Small intestine (tissue), 7 donors: ENCODE measurements around the gene MKS1. TPM values are rescaled to one million over a fixed set of nuclear protein-coding genes. Genes with fewer than 3 reads are reported as not detected.

ENCODE experiments used
- DNase-seq, 2 donors: peaks; one replicate each; pipeline versions ENCODE4 v3.0.0 to v3.0.0-alpha.2; 2013
- FAIRE-seq: peaks from 2 replicates; lab custom pipeline; 2012; peaks lifted over from hg19 to GRCh38; lab: Jason Lieb, UNC
- H3K27ac ChIP-seq, 3 donors: one replicate each; pipeline ENCODE4 v1.5.1; 2013; ENCODE audit warnings: low read length in 2 of 3, mild to moderate bottlenecking in 2 of 3, control low read depth in 1 of 3, inconsistent platforms in 1 of 3, low read depth in 1 of 3, moderate library complexity in 1 of 3
- H3K27me3 ChIP-seq, 3 donors: one replicate each; pipeline ENCODE4 v1.6.1; 2013; ENCODE audit warnings: low read length in 3 of 3, inconsistent platforms in 1 of 3; ENCODE audit not compliant: control insufficient read depth in 3 of 3, insufficient read depth in 3 of 3
- H3K36me3 ChIP-seq, 3 donors: one replicate each; pipeline ENCODE4 v1.6.1; 2013; ENCODE audit warnings: low read length in 3 of 3, inconsistent platforms in 1 of 3, low read depth in 1 of 3, mild to moderate bottlenecking in 1 of 3, moderate library complexity in 1 of 3; ENCODE audit not compliant: control insufficient read depth in 3 of 3, insufficient read depth in 2 of 3
- H3K4me1 ChIP-seq, 3 donors: one replicate each; pipeline ENCODE4 v1.6.1; 2013; ENCODE audit warnings: low read length in 2 of 3, inconsistent platforms in 1 of 3, low read depth in 1 of 3, mild to moderate bottlenecking in 1 of 3, moderate library complexity in 1 of 3; ENCODE audit not compliant: control insufficient read depth in 3 of 3, insufficient read depth in 2 of 3
- H3K4me3 ChIP-seq, 3 donors: one replicate each; pipeline ENCODE4 v1.5.1; 2013; ENCODE audit warnings: low read length in 3 of 3, control low read depth in 1 of 3, inconsistent platforms in 1 of 3, low read depth in 1 of 3, mild to moderate bottlenecking in 1 of 3, moderate library complexity in 1 of 3
- H3K9me3 ChIP-seq, 2 donors: one replicate each; pipeline ENCODE4 v1.6.1; 2013; ENCODE audit warnings: low read depth in 1 of 2, low read length in 1 of 2; ENCODE audit not compliant: control insufficient read depth in 2 of 2, insufficient read depth in 1 of 2
- WGBS, 3 donors: extraction: QIAGEN DNeasy Blood & Tissue Kit; methylation state at CpG; one replicate each; pipeline ENCODE4 v1.1.7; 2013; 5-methylcytosine and 5-hydroxymethylcytosine counted together
- polyA plus RNA-seq, 4 donors: library from polyadenylated mRNA; stranded (reverse) in 3 of 4; unstranded in 1 of 4; fragments of 200-250 nt in 3 of 4; fragments of 120-200 nt in 1 of 4; gene quantifications; one replicate each; pipeline versions ENCODE4 v1.2.1 to v1.2.3, GENCODE V29; 2013
- donor health status: healthy with polysubstance abuse.
- donor health status: control.
- donor health status: control.
- donor health status: Bipolar disorder and iron deficiency.
- donor health status: healthy.

The MKS1 gene
- polyA plus RNA-seq, 4 donors: 2.7 to 26.6 (median 9.2) TPM

GRCh38 chr17:58207451-58207850 is 11.6 kb downstream of the MKS1 start:
- Histone ChIP-seq H3K4me1 (peaks cover 0 to 5% (median 0%) of the 10 kb centered on the region in 3 donors), H3K27ac (no peak overlapping the region), H3K27me3 (no peaks in the 10 kb centered on the region), H3K9me3 (no peaks in the 10 kb centered on the region), H3K36me3 (peaks cover 2 to 53% (median 13%) of the 10 kb centered on the region in 3 donors), H3K4me3 (no peak overlapping the region)
- DNase-seq (no peak), FAIRE-seq (no peak)
- 87 to 95% (median 88%) methylated on average over 3 of the region's 3 CpGs for WGBS, 3 donors

GRCh38 chr17:58205936-58206335 is 13.1 kb downstream of the MKS1 start:
- DNase-seq (no peak), FAIRE-seq (no peak)
- whole genome bisulfite sequencing, 3 donors: 93 to 96% (median 94%) methylated on average over 11 of the region's 11 CpGs
- Histone ChIP-seq H3K27ac (no peak overlapping the region), H3K4me1 (peaks cover 0 to 5% (median 0%) of the 10 kb centered on the region in 3 donors), H3K9me3 (no peaks in the 10 kb centered on the region), H3K27me3 (no peaks in the 10 kb centered on the region), H3K4me3 (no peak overlapping the region), H3K36me3 (peaks cover 2 to 44% (median 10%) of the 10 kb centered on the region in 3 donors)

GRCh38 chr17:58204796-58205195 is 14.3 kb downstream of the MKS1 start:
- peaks cover 0 to 5% (median 0%) of the 10 kb centered on the region in 3 donors for H3K4me1 ChIP-seq
- peaks cover 2 to 37% (median 7%) of the 10 kb centered on the region in 3 donors for H3K36me3 ChIP-seq
- DNase-seq (no peak), FAIRE-seq (no peak)
- 88 to 92% (median 88%) methylated on average over 5 of the region's 5 CpGs for WGBS, 3 donors
- no peak overlapping the region for H3K4me3 ChIP-seq
- H3K9me3 ChIP-seq: no peaks in the 10 kb centered on the region
- peaks cover 0 to 4% (median 0%) of the 10 kb centered on the region in 3 donors for H3K27me3 ChIP-seq
- no peak overlapping the region for H3K27ac ChIP-seq

DNA sequence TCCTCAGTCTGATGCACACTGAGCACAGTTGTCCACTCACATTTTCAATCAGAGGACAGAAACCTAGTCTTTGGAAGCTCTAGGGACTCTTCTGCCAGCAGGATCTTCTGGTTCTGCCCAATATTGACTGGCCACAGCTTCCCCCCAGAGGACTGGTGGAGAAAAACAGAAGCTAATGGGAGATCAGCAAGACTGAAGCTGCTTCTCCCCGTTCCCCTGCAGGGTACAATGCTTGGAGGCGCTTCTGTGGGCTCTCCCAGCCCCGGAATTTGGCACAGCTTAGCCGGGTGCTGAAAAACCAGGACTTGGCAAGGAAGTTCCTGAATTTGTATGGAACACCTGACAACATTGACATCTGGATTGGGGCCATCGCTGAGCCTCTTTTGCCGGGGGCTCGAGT is 16.2 kb downstream of the MKS1 start:
- no peak overlapping the region for H3K27ac ChIP-seq
- H3K9me3 ChIP-seq: no peaks in the 10 kb centered on the region
- no peak for FAIRE-seq
- no peak overlapping the region for H3K4me3 ChIP-seq
- WGBS, 3 donors: 82 to 90% (median 87%) methylated on average over 7 of the region's 7 CpGs
- no peaks in the 10 kb centered on the region for H3K4me1 ChIP-seq
- H3K36me3 ChIP-seq: peaks cover 0 to 31% (median 4%) of the 10 kb centered on the region in 3 donors
- peaks cover 0 to 12% (median 0%) of the 10 kb centered on the region in 3 donors for H3K27me3 ChIP-seq
- DNase-seq: no peak

DNA sequence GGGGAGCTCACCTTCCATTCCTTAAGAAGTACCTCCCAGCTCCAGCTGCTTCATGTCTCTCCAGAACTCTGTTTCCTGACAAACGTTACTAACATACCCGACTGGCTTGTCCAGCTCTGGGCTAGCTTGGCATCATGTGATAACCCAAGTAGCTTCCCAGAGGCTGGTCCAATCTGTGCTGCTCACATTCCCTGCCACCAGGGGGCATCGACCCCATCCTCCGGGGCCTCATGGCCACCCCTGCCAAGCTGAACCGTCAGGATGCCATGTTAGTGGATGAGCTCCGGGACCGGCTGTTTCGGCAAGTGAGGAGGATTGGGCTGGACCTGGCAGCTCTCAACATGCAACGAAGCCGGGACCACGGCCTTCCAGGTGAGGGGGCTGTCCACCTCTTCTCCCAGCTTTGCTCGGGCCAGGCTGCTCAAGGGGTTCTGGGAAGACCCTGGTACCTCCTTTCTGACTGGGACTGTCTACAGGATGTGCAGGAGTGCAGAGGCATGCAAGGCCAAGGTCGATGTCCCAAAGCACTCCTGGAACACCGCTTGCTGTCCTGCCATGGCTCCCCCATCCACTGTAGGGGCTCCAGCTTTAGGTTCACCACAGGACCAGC is 18.9 kb downstream of the MKS1 start:
- no peaks in the 10 kb centered on the region for H3K4me1 ChIP-seq
- H3K27ac ChIP-seq: no peak overlapping the region
- H3K4me3 ChIP-seq: no peak overlapping the region
- FAIRE-seq (no peak), DNase-seq (peak; percentile 50 to 60)
- no peaks in the 10 kb centered on the region for H3K9me3 ChIP-seq
- 40 to 45% (median 44%) methylated on average over 14 of the region's 14 CpGs for WGBS, 3 donors
- H3K27me3 ChIP-seq: peaks cover 0 to 12% (median 0%) of the 10 kb centered on the region in 3 donors
- H3K36me3 ChIP-seq: peaks cover 0 to 9% (median 0%) of the 10 kb centered on the region in 3 donors

GRCh38 chr17:58196610-58197009 is 22.4 kb downstream of the MKS1 start:
- WGBS, 3 donors: 80 to 83% (median 81%) methylated on average over 7 of the region's 7 CpGs
- Histone ChIP-seq H3K27ac (no peak overlapping the region), H3K27me3 (peaks cover 0 to 12% (median 0%) of the 10 kb centered on the region in 3 donors), H3K9me3 (no peaks in the 10 kb centered on the region), H3K4me1 (peaks cover 0 to under 1% (median 0%) of the 10 kb centered on the region in 3 donors), H3K36me3 (no peaks in the 10 kb centered on the region), H3K4me3 (no peak overlapping the region)
- DNase-seq (no peak), FAIRE-seq (no peak)

DNA sequence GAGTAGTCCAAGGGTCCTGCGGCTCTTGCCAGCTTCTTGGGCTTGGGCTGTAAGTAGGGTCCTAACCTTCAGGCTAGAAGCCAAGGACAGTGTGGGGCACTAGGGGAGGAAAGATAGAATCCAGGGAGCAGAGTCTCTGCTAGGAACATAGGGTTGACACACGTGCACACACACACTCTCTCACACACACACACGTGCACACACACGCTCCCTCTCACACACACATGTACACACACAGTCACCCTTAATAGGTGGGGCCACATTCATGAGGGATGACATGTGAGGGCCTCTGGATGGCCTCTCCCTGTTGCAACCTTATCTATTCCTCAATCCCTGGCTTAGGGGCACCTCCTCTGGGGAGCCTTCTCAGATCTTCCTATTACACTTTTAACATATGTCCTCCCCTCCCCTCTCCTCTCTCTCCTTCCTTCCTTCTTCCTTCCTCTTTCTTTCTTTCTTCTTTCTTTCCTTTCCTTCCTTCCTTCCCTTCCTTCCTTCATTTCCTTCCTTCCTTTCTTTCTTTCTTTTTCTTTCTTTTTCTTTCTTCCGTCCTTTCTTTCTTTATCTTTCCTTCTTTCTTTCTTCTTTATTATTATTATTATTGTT is 23.4 kb downstream of the MKS1 start:
- H3K4me3 ChIP-seq: no peak overlapping the region
- H3K4me1 ChIP-seq: peaks cover 0 to 7% (median 0%) of the 10 kb centered on the region in 3 donors
- H3K36me3 ChIP-seq: no peaks in the 10 kb centered on the region
- WGBS, 3 donors: 58 to 84% (median 76%) methylated on average over 5 of the region's 5 CpGs
- H3K27me3 ChIP-seq: peaks cover 0 to 15% (median 0%) of the 10 kb centered on the region in 3 donors
- no peak overlapping the region for H3K27ac ChIP-seq
- no peaks in the 10 kb centered on the region for H3K9me3 ChIP-seq
- DNase-seq: no peak
- no peak for FAIRE-seq

DNA sequence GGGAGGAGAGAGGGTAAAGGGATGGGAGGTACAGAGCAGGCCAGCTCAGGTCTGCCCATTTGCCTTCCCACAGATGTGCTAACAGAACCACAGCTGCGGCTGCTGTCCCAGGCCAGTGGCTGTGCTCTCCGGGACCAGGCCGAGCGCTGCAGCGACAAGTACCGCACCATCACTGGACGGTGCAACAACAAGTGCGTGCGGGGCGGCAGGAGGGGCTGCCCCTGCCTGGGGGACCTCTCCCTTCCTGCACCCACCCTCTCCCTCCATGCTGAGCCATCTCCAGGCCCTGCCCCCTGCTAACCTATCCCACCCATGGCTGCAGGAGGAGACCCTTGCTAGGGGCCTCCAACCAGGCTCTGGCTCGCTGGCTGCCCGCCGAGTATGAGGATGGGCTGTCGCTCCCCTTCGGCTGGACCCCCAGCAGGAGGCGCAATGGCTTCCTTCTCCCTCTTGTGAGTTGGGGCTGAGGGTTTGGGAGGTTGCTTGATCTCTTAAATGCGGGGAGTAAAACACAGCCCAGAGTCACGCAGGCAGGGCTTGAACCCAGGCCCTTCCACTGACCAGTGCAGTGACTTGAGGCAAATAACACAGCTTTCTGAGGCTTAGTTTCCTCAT is 25.3 kb downstream of the MKS1 start:
- Histone ChIP-seq H3K4me3 (no peak overlapping the region), H3K36me3 (no peaks in the 10 kb centered on the region), H3K9me3 (no peaks in the 10 kb centered on the region), H3K4me1 (peaks cover 0 to 7% (median 0%) of the 10 kb centered on the region in 3 donors), H3K27me3 (peaks cover 0 to 11% (median 0%) of the 10 kb centered on the region in 3 donors), H3K27ac (no peak overlapping the region)
- FAIRE-seq: no peak
- DNase-seq: no peak
- WGBS, 3 donors: 76 to 86% (median 77%) methylated on average over 12 to 18 of the region's 18 CpGs
